GM12801 (cell line): ENCODE measurements around the gene SP140.

Source experiments
- CTCF ChIP-seq: IDR thresholded peaks from one replicate; pipeline ENCODE4 v1.5.1; 2011; ENCODE audit warnings: control low read depth; ENCODE audit not compliant: insufficient read length; ENCODE audit errors: extremely low read depth

Gene SP140

GRCh38 chr2:230325316-230326243, 100.0 kb downstream of the SP140 start:
- no peak for TF ChIP-seq CTCF

- TF ChIP-seq CTCF, result no peak
Observed at GRCh38 chr2:230326453-230327417, 101.2 kb downstream of the SP140 start, which contains the start of gene SP140L. Gene SP140L, plus strand, starts transcription at chr2:230327193. Its CDS starts 77 bp downstream, at chr2:230327270.

GRCh38 chr2:230327418-230328154, 102.0 kb downstream of the SP140 start:
- TF ChIP-seq CTCF, result no peak

GRCh38 chr2:230328155-230328458, 102.6 kb downstream of the SP140 start:
- TF ChIP-seq CTCF, result no peak

GRCh38 chr2:230329946-230330605, 104.5 kb downstream of the SP140 start:
- TF ChIP-seq CTCF, result no peak

GRCh38 chr2:230330725-230331124, 105.2 kb downstream of the SP140 start:
- TF ChIP-seq CTCF, result no peak
